Activated CD8-positive, alpha-beta T cell treated with anti-CD3 and anti-CD28 coated beads for 36 hours (primary cell): Measurements from ENCODE around the gene SLC39A7. TPM values are rescaled to one million over a fixed set of nuclear protein-coding genes. Genes with fewer than 3 reads are reported as not detected.

ENCODE experiments used
- ATAC-seq: fragments of 200-7000 bp; cut with Tn5 transposase; one replicate; pipeline ENCODE4 v1.10.0; 2021; ENCODE audit warnings: mild to moderate bottlenecking, moderate library complexity
- CTCF ChIA-PET: fragments of 350-600 bp; sonication (Branson Sonifier 250); formaldehyde crosslinking; loops from one replicate; lab custom pipeline; 2021; ENCODE audit warnings: antibody characterized with exemption; lab: Charles Lee
- POLR2A ChIA-PET: fragments of 350-600 bp; sonication (Branson Sonifier 250); formaldehyde crosslinking; loops from one replicate; lab custom pipeline; 2021; ENCODE audit warnings: antibody characterized with exemption; lab: Charles Lee
- DNase-seq: peaks from one replicate; pipeline ENCODE4 v3.0.0-alpha.2; 2020
- H3K27ac Mint-ChIP-seq: one replicate; pipeline ENCODE4 v1.8.0; 2021; ENCODE audit warnings: mild to moderate bottlenecking, mixed read lengths
- H3K27me3 Mint-ChIP-seq: one replicate; pipeline ENCODE4 v1.8.0; 2021; ENCODE audit warnings: mixed read lengths
- H3K36me3 Mint-ChIP-seq: one replicate; pipeline ENCODE4 v1.8.0; 2021; ENCODE audit warnings: low read depth, mixed read lengths
- H3K4me1 Mint-ChIP-seq: one replicate; pipeline ENCODE4 v1.8.0; 2021; ENCODE audit warnings: low read depth, mixed read lengths
- H3K4me3 Mint-ChIP-seq: one replicate; pipeline ENCODE4 v1.8.0; 2021; ENCODE audit warnings: mild to moderate bottlenecking, moderate library complexity, mixed read lengths
- H3K9me3 Mint-ChIP-seq: one replicate; pipeline ENCODE4 v1.8.0; 2021; ENCODE audit warnings: mixed read lengths
- CTCF ChIP-seq: fragments of 200-600 bp; IDR thresholded peaks from one replicate; pipeline ENCODE4 v1.8.0; 2022; ENCODE audit warnings: antibody characterized with exemption, mild to moderate bottlenecking
- intact Hi-C: fragments of 100-400 bp; cut with micrococcal nuclease; formaldehyde crosslinking; loops from one replicate; pipeline ENCODE4 v1.10.0; 2022
- total RNA-seq, 2 experiments: library from RNA; stranded (reverse); gene quantifications; one replicate each; pipeline ENCODE4 v1.2.3, GENCODE V29; 2021

Gene SLC39A7
- total RNA-seq, 2 experiments from 2014 or later: 43.1 to 43.3 TPM

GRCh38 chr6:33243476-33243875 is 42.8 kb downstream of the SLC39A7 start:
- no peak for ATAC-seq
- H3K27me3 Mint-ChIP-seq: no peaks in the 10 kb centered on the region
- H3K4me1 Mint-ChIP-seq: peaks cover 17% of the 10 kb centered on the region
- intact Hi-C loops: loop anchor here (10.0 kb wide), 2 partner anchors 79 to 239 kb away; partner anchors contain the start of gene HLA-DOA
- H3K27ac Mint-ChIP-seq: no peak overlapping the region
- no peak overlapping the region for H3K4me3 Mint-ChIP-seq
- H3K9me3 Mint-ChIP-seq: no peaks in the 10 kb centered on the region
- ChIA-PET CTCF (interaction anchor here (1.0 kb wide), 1 partner anchor 118 kb away, joined by 4 read pairs; no protein-coding TSS in a partner anchor), POLR2A (interaction anchor here (1.3 kb wide), 1 partner anchor 38 kb away, joined by 4 read pairs; no protein-coding TSS in a partner anchor)
- H3K36me3 Mint-ChIP-seq: no peaks in the 10 kb centered on the region
- no peak for TF ChIP-seq CTCF
- no peak for DNase-seq

- Mint-ChIP-seq H3K27ac (peak overlapping the region; percentile 97), H3K36me3 (peaks cover 28% of the 10 kb centered on the region), H3K9me3 (no peaks in the 10 kb centered on the region), H3K4me1 (peaks cover 34% of the 10 kb centered on the region), H3K27me3 (no peaks in the 10 kb centered on the region), H3K4me3 (peak overlapping the region; percentile 92)
- ATAC-seq (peak; percentile 55), DNase-seq (peak; percentile 97)
- TF ChIP-seq CTCF: peak; percentile 95
- CTCF ChIA-PET: interaction anchor here (0.6 to 5.2 kb wide), 52 partner anchors 9 to 356 kb away, joined by 3 to 75 read pairs (median 6); partner anchors contain the start of genes B3GALT4, HLA-DMA, HLA-DPB1 and HSD17B8
- POLR2A ChIA-PET: interaction anchor here (0.5 to 5.2 kb wide), 28 partner anchors 9 to 395 kb away, joined by 3 to 53 read pairs (median 6); partner anchors contain the start of genes B3GALT4, COL11A2, HSD17B8 and PSMB9
- intact Hi-C loops: loop anchor here (2.0 to 10.0 kb wide), 4 partner anchors 36 to 243 kb away; partner anchors contain the start of gene HLA-DOA
Measured at GRCh38 chr6:33247977-33248642, 47.4 kb downstream of the SLC39A7 start.

GRCh38 chr6:33248643-33248931 is 47.9 kb downstream of the SLC39A7 start:
- DNase-seq (no peak), ATAC-seq (peak; percentile 17)
- intact Hi-C loops: loop anchor here (2.0 to 10.0 kb wide), 4 partner anchors 36 to 244 kb away; partner anchors contain the start of gene HLA-DOA
- ChIA-PET POLR2A (interaction anchor here (0.5 to 5.2 kb wide), 25 partner anchors 9 to 395 kb away, joined by 3 to 53 read pairs (median 6); partner anchors contain the start of genes B3GALT4, COL11A2, HSD17B8 and PSMB9), CTCF (interaction anchor here (0.6 to 5.2 kb wide), 46 partner anchors 10 to 356 kb away, joined by 3 to 75 read pairs (median 6); partner anchors contain the start of genes B3GALT4, HLA-DMA, HLA-DPB1 and HSD17B8)
- peak overlapping the region; percentile 97 for H3K27ac Mint-ChIP-seq
- no peaks in the 10 kb centered on the region for H3K9me3 Mint-ChIP-seq
- H3K36me3 Mint-ChIP-seq: peaks cover 28% of the 10 kb centered on the region
- peak; percentile 65 for TF ChIP-seq CTCF
- no peaks in the 10 kb centered on the region for H3K27me3 Mint-ChIP-seq
- peak overlapping the region; percentile 92 for H3K4me3 Mint-ChIP-seq
- peaks cover 34% of the 10 kb centered on the region for H3K4me1 Mint-ChIP-seq

GRCh38 chr6:33248932-33249731 is 48.5 kb downstream of the SLC39A7 start:
- Mint-ChIP-seq H3K9me3 (no peaks in the 10 kb centered on the region), H3K4me3 (peak overlapping the region; percentile 92), H3K4me1 (peaks cover 34% of the 10 kb centered on the region), H3K27me3 (no peaks in the 10 kb centered on the region), H3K27ac (peak overlapping the region; percentile 97), H3K36me3 (peaks cover 28% of the 10 kb centered on the region)
- ChIA-PET POLR2A (interaction anchor here (0.5 to 5.2 kb wide), 30 partner anchors 9 to 445 kb away, joined by 3 to 53 read pairs (median 6); partner anchors contain the start of genes B3GALT4, COL11A2, HSD17B8 and RING1), CTCF (interaction anchor here (0.6 to 5.2 kb wide), 48 partner anchors 10 to 357 kb away, joined by 3 to 75 read pairs (median 6); partner anchors contain the start of genes B3GALT4, HLA-DMA, HLA-DPB1 and HSD17B8)
- no peak for TF ChIP-seq CTCF
- ATAC-seq (peak; percentile 91), DNase-seq (peak; percentile 99)
- intact Hi-C loops: loop anchor here (2.0 to 10.0 kb wide), 4 partner anchors 37 to 244 kb away; partner anchors contain the start of gene HLA-DOA
